Neural progenitor cell (in vitro differentiated cells): ENCODE measurements around the gene MYO16. TPM values are rescaled to one million over a fixed set of nuclear protein-coding genes. Genes with fewer than 3 reads are reported as not detected.

Source experiments
- DNase-seq: peaks from one replicate; pipeline ENCODE4 v3.0.0-alpha.2; 2016; ENCODE audit warnings: low spot score
- H2AFZ ChIP-seq: fragments of 200-600 bp; sonication (generic); replicated peaks from 2 replicates; pipeline ENCODE4 v1.6.1; 2016; ENCODE audit warnings: antibody characterized with exemption
- H3F3A ChIP-seq: fragments of 200-600 bp; sonication (generic); 2 replicates; pipeline ENCODE4 v1.6.1; 2016; ENCODE audit warnings: antibody characterized with exemption, low read depth
- H3K27ac ChIP-seq: fragments of 200-600 bp; sonication (generic); 2 replicates; pipeline ENCODE4 v1.5.1; 2016; ENCODE audit warnings: mild to moderate bottlenecking
- H3K27me3 ChIP-seq: fragments of 200-600 bp; sonication (generic); 2 replicates; pipeline ENCODE4 v1.6.1; 2016; ENCODE audit warnings: mild to moderate bottlenecking, moderate library complexity
- H3K36me3 ChIP-seq: fragments of 200-600 bp; sonication (generic); 2 replicates; pipeline ENCODE4 v1.5.1; 2016
- H3K4me1 ChIP-seq: fragments of 200-600 bp; sonication (generic); 2 replicates; pipeline ENCODE4 v1.6.1; 2016; ENCODE audit warnings: mixed run types
- H3K4me2 ChIP-seq: fragments of 200-600 bp; sonication (generic); 2 replicates; pipeline ENCODE4 v1.6.1; 2016
- H3K4me3 ChIP-seq: fragments of 200-600 bp; sonication (generic); 2 replicates; pipeline ENCODE4 v1.5.1; 2016
- H3K79me2 ChIP-seq: fragments of 200-600 bp; sonication (generic); 2 replicates; pipeline ENCODE4 v1.6.1; 2016; ENCODE audit warnings: low read depth
- H3K9ac ChIP-seq: fragments of 200-600 bp; sonication (generic); 2 replicates; pipeline ENCODE4 v1.6.1; 2016
- H3K9me3 ChIP-seq: fragments of 200-600 bp; sonication (generic); 2 replicates; pipeline ENCODE4 v1.5.1; 2016; ENCODE audit warnings: low read depth
- H4K20me1 ChIP-seq: fragments of 200-600 bp; sonication (generic); 2 replicates; pipeline ENCODE4 v1.6.1; 2016; ENCODE audit warnings: low read depth
- H3K27ac Mint-ChIP-seq: 3 replicates; pipeline ENCODE4 v1.8.0; 2021; ENCODE audit warnings: mixed read lengths
- H3K27me3 Mint-ChIP-seq: 2 replicates; pipeline ENCODE4 v1.8.0; 2022; ENCODE audit warnings: low read depth, mild to moderate bottlenecking, inconsistent platforms, moderate library complexity, mixed read lengths; ENCODE audit not compliant: insufficient read depth
- H3K36me3 Mint-ChIP-seq: 3 replicates; pipeline ENCODE4 v1.8.0; 2021; ENCODE audit warnings: mixed read lengths
- H3K4me1 Mint-ChIP-seq: 3 replicates; pipeline ENCODE4 v1.8.0; 2021; ENCODE audit warnings: mixed read lengths
- H3K4me3 Mint-ChIP-seq: 3 replicates; pipeline ENCODE4 v1.8.0; 2021; ENCODE audit warnings: mild to moderate bottlenecking, moderate library complexity, mixed read lengths
- H3K9me3 Mint-ChIP-seq: 3 replicates; pipeline ENCODE4 v1.8.0; 2020; ENCODE audit warnings: mixed read lengths
- CTCF ChIP-seq: fragments of 200-600 bp; sonication (generic); IDR thresholded peaks from 2 replicates; pipeline ENCODE4 v1.5.1; 2017; ENCODE audit warnings: antibody characterized with exemption, mild to moderate bottlenecking
- EZH2 ChIP-seq: fragments of 200-600 bp; sonication (generic); IDR thresholded peaks from 2 replicates; pipeline ENCODE4 v1.6.1; 2017; ENCODE audit warnings: antibody characterized with exemption, mild to moderate bottlenecking, moderate library complexity
- EZH2phosphoT487 ChIP-seq: fragments of 200-600 bp; sonication (generic); IDR thresholded peaks from 2 replicates; pipeline ENCODE4 v1.6.1; 2017; ENCODE audit warnings: antibody characterized with exemption
- total RNA-seq: library from RNA; depleted of rRNA; stranded (reverse); fragments of >200 nt; gene quantifications from 2 replicates; pipeline ENCODE4 v1.2.3, GENCODE V29; 2015; ENCODE audit warnings: low replicate concordance

MYO16 gene
- total RNA-seq, 1 donor from 2014 or later, result 0.41 TPM

GRCh38 chr13:108708921-108709320 is 79.5 kb downstream of the MYO16 start:
- Mint-ChIP-seq H3K27ac (no peak overlapping the region), H3K36me3 (no peaks in the 10 kb centered on the region), H3K27me3 (no peaks in the 10 kb centered on the region), H3K4me3 (no peak overlapping the region), H3K4me1 (no peaks in the 10 kb centered on the region), H3K9me3 (no peaks in the 10 kb centered on the region)
- H3K9me3 ChIP-seq, result no peaks in the 10 kb centered on the region
- no peaks in the 10 kb centered on the region for H3K79me2 ChIP-seq
- H3K4me3 ChIP-seq, result no peak overlapping the region
- no peak overlapping the region for H3K9ac ChIP-seq
- no peaks in the 10 kb centered on the region for H4K20me1 ChIP-seq
- H3K27ac ChIP-seq, result no peak overlapping the region
- no peak for TF ChIP-seq EZH2phosphoT487
- TF ChIP-seq CTCF, result no peak
- TF ChIP-seq EZH2, result no peak
- no peaks in the 10 kb centered on the region for H3K4me1 ChIP-seq
- H2AFZ ChIP-seq, result no peak overlapping the region
- no peak for DNase-seq
- no peaks in the 10 kb centered on the region for H3K27me3 ChIP-seq
- H3F3A ChIP-seq, result no peaks in the 10 kb centered on the region
- H3K36me3 ChIP-seq, result no peaks in the 10 kb centered on the region
- H3K4me2 ChIP-seq, result no peak overlapping the region

- Histone ChIP-seq H3K4me2 (no peak overlapping the region), H3K9me3 (no peaks in the 10 kb centered on the region), H3K79me2 (no peaks in the 10 kb centered on the region), H2AFZ (no peak overlapping the region), H3K36me3 (no peaks in the 10 kb centered on the region), H3K9ac (no peak overlapping the region), H3F3A (no peaks in the 10 kb centered on the region), H3K27me3 (no peaks in the 10 kb centered on the region), H3K27ac (no peak overlapping the region), H3K4me3 (no peak overlapping the region), H3K4me1 (no peaks in the 10 kb centered on the region), H4K20me1 (no peaks in the 10 kb centered on the region)
- H3K36me3 Mint-ChIP-seq, result no peaks in the 10 kb centered on the region
- H3K9me3 Mint-ChIP-seq, result no peaks in the 10 kb centered on the region
- H3K4me1 Mint-ChIP-seq, result no peaks in the 10 kb centered on the region
- no peak overlapping the region for H3K27ac Mint-ChIP-seq
- no peak for TF ChIP-seq EZH2phosphoT487
- no peaks in the 10 kb centered on the region for H3K27me3 Mint-ChIP-seq
- DNase-seq, result no peak
- no peak overlapping the region for H3K4me3 Mint-ChIP-seq
Observed at GRCh38 chr13:108711386-108711785, 82.0 kb downstream of the MYO16 start.

GRCh38 chr13:108725471-108725870 is 96.1 kb downstream of the MYO16 start:
- H3K27me3 Mint-ChIP-seq, result peaks cover 2% of the 10 kb centered on the region
- Histone ChIP-seq H3K4me3 (no peak overlapping the region), H3K27ac (no peak overlapping the region), H3K36me3 (no peaks in the 10 kb centered on the region), H3K4me2 (no peak overlapping the region), H4K20me1 (no peaks in the 10 kb centered on the region), H3K4me1 (no peaks in the 10 kb centered on the region), H3K79me2 (no peaks in the 10 kb centered on the region), H3K9me3 (no peaks in the 10 kb centered on the region), H3F3A (no peaks in the 10 kb centered on the region), H3K9ac (no peak overlapping the region), H3K27me3 (no peaks in the 10 kb centered on the region), H2AFZ (no peak overlapping the region)
- no peaks in the 10 kb centered on the region for H3K36me3 Mint-ChIP-seq
- peaks cover 3% of the 10 kb centered on the region for H3K4me1 Mint-ChIP-seq
- H3K4me3 Mint-ChIP-seq, result no peak overlapping the region
- TF ChIP-seq EZH2phosphoT487, result no peak
- TF ChIP-seq CTCF, result no peak
- no peak for TF ChIP-seq EZH2
- peak overlapping the region; percentile 36 for H3K27ac Mint-ChIP-seq
- H3K9me3 Mint-ChIP-seq, result no peaks in the 10 kb centered on the region
- DNase-seq, result no peak

- H2AFZ ChIP-seq, result no peak overlapping the region
- peaks cover 2% of the 10 kb centered on the region for H3K27me3 Mint-ChIP-seq
- no peak overlapping the region for H3K4me3 ChIP-seq
- no peaks in the 10 kb centered on the region for H3K4me1 ChIP-seq
- no peaks in the 10 kb centered on the region for H3F3A ChIP-seq
- H3K27ac Mint-ChIP-seq, result no peak overlapping the region
- no peaks in the 10 kb centered on the region for H3K27me3 ChIP-seq
- H3K27ac ChIP-seq, result no peak overlapping the region
- H3K79me2 ChIP-seq, result no peaks in the 10 kb centered on the region
- H3K9ac ChIP-seq, result no peak overlapping the region
- peaks cover 3% of the 10 kb centered on the region for H3K4me1 Mint-ChIP-seq
- no peaks in the 10 kb centered on the region for H3K36me3 Mint-ChIP-seq
- TF ChIP-seq CTCF, result peak; percentile 64
- TF ChIP-seq EZH2, result no peak
- H4K20me1 ChIP-seq, result no peaks in the 10 kb centered on the region
- H3K36me3 ChIP-seq, result no peaks in the 10 kb centered on the region
- no peak overlapping the region for H3K4me3 Mint-ChIP-seq
- no peak overlapping the region for H3K4me2 ChIP-seq
- DNase-seq, result peak; percentile 69
- no peaks in the 10 kb centered on the region for H3K9me3 ChIP-seq
- H3K9me3 Mint-ChIP-seq, result no peaks in the 10 kb centered on the region
Observed at GRCh38 chr13:108728370-108728769, 99.0 kb downstream of the MYO16 start.
